ENCODE data around the gene ZFAND5. TPM values are rescaled to one million over a fixed set of nuclear protein-coding genes. Genes with fewer than 3 reads are reported as not detected.

The ZFAND5 gene
- total and polyA plus RNA-seq, 2 experiments from 2014 or later = 138 to 216 TPM

GRCh38 chr9:72334658-72335337 is 30.2 kb downstream of the ZFAND5 start:
- Histone ChIP-seq H3K4me1 (ENCODE audit: insufficient read depth) (no peaks in the 10 kb centered on the region), H3K36me3 (ENCODE audit: insufficient read depth) (no peaks in the 10 kb centered on the region), H3K9me2 (ENCODE audit: insufficient read depth) (no peaks in the 10 kb centered on the region; the same call in 1 of the 2 replicates), H3K4me3 (no peak overlapping the region), H3K79me2 (replicated peaks; ENCODE audit: insufficient read depth) (no peaks in the 10 kb centered on the region), H2AFZ (peak overlapping the region; percentile 93), H3K27ac (ENCODE audit: low read depth) (no peak overlapping the region), H3K27me3 (ENCODE audit: insufficient read depth) (no peaks in the 10 kb centered on the region), H3K4me2 (no peak overlapping the region), H3F3A (replicated peaks; ENCODE audit: low read depth) (no peaks in the 10 kb centered on the region), H4K20me1 (replicated peaks; ENCODE audit: insufficient read depth) (no peaks in the 10 kb centered on the region)
- no peak overlapping the region for H3K27ac Mint-ChIP-seq
- TF ChIP-seq NANOG (IDR thresholded peaks at IDR 0.05; ENCODE audit: borderline replicate concordance) (no peak), ZNF331 (CRISPR knock-in tag; IDR thresholded peaks at IDR 0.05; ENCODE audit: low read depth) (no peak), STAT1 (IDR thresholded peaks at IDR 0.05; ENCODE audit: unreplicated experiment) (no peak), ZNF114 (CRISPR knock-in tag; IDR thresholded peaks at IDR 0.05) (no peak), CREB1 (CRISPR knock-in tag; IDR thresholded peaks at IDR 0.05; ENCODE audit: low read depth) (no peak), CTCF (conservative IDR thresholded peaks at IDR 0.05; ENCODE audit: low read depth in 2 of 2) (no peak), REST (IDR thresholded peaks at IDR 0.05; ENCODE audit: unreplicated experiment) (no peak), EZH2phosphoT487 (IDR thresholded peaks at IDR 0.05; ENCODE audit: unreplicated experiment) (no peak), EZH2 (IDR thresholded peaks at IDR 0.05; ENCODE audit: low read depth, unreplicated experiment) (no peak), ETS1 (IDR thresholded peaks at IDR 0.05) (no peak), ZNF462 (CRISPR knock-in tag; IDR thresholded peaks at IDR 0.05) (no peak), JUNB (IDR thresholded peaks at IDR 0.05; ENCODE audit: unreplicated experiment) (no peak), POLR2AphosphoS5 (IDR thresholded peaks at IDR 0.05; ENCODE audit: low read depth) (no peak)
- no peaks in the 10 kb centered on the region for H3K9me3 Mint-ChIP-seq
- H3K4me3 Mint-ChIP-seq = no peak overlapping the region
- H3K36me3 Mint-ChIP-seq (ENCODE audit: low read depth) = no peaks in the 10 kb centered on the region
- H3K4me1 Mint-ChIP-seq = peaks cover 3% of the 10 kb centered on the region; the same call in 1 of the 3 replicates
- no peaks in the 10 kb centered on the region for H3K27me3 Mint-ChIP-seq (ENCODE audit: insufficient read depth, low read depth, poor library complexity)
- ATAC-seq (no peak), DNase-seq (ENCODE audit: low spot score) (no peak)
